GM19455 (cell line): ENCODE measurements around the gene CFAP73.
A peak's percentile ranks its signal among the peaks of the same experiment; 100 is the strongest.
"Not testable (repeated sequence)": the region's sequence is repeated elsewhere in the genome, so short reads cannot be mapped to it uniquely, and the experiment has no call there.

Experiments
- ATAC-seq: cut with Tn5 transposase; IDR thresholded peaks from one replicate; pipeline ENCODE4 v1.9.1; 2021; ENCODE audit not compliant: unreplicated experiment

The CFAP73 gene

DNA sequence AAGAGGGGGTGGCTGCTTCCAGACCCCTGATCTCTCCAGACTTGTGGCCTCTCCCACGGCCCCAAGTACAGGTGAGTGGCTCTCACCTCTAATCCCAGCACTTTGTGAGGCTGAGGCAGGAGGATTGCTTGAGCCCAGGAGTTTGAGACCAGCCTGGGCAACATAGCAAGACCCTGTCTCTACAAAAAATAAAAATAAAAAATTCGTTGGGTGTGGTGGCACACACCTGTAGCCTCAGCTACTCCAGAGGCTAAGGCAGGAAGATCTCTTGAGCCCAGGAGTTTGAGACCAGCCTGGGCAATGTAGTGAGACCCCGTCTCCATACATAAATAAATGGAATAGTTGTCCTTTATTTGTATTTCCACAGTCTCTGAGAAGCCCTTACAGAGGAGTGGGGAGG lies 7.8 kb upstream of the CFAP73 start:
- not testable (repeated sequence) for ATAC-seq

DNA sequence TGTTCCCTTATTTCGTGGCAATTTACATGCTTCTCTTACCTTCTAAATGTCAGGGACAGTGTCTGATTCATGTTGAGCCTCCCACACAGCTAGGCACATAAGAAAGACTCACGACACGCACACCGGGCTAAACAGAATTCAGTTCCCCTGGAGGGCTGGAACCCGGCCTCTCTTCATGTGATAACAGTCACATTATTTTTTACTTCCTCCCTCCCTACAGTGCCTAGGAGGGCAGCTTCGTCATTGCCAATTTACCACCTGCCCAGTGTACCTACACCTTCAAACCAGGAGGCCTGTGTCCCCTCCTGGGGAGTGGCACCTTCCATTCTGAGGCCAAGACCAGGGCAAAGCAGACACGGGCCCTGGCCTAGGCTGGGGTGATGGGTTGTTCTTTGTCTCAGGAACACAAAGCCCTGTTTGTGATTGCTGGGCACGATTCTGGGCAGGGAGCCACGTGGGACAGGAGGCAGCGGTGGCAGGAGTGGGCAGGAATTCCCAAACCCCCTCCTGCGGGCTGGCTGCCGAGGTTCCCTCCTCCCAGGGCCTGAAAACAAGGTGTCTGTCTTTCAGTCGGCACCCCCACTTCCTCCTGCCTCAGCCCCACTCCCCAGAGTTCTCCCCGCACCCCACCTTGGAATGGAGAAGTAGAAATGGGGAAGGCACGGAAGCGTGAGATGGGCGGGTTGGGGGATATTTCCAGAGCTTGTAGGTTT lies 7.2 kb upstream of the CFAP73 start:
- no peak for ATAC-seq

DNA sequence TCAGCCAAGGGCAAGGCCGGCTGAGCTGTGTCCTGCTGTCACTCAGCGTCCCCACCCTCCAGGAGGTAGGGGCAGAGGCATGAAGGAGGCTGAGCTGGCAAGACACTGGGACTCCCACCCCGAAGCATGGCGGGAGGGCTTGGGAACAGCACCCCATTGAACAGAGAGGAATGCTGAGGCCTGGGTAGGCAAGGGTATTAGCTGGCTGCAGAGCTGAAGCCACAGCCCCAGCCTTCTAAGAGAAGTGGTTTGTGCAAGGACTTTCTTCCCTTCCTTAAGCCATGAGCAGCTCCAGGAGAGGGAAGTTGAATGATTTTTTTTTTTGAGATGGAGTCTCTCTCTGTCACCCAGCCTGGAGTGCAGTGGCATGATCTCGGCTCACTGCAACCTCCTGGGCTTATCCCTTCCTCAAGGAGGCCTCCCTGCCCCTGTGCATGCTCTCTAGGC lies 6.6 kb upstream of the CFAP73 start:
- ATAC-seq, result no peak

DNA sequence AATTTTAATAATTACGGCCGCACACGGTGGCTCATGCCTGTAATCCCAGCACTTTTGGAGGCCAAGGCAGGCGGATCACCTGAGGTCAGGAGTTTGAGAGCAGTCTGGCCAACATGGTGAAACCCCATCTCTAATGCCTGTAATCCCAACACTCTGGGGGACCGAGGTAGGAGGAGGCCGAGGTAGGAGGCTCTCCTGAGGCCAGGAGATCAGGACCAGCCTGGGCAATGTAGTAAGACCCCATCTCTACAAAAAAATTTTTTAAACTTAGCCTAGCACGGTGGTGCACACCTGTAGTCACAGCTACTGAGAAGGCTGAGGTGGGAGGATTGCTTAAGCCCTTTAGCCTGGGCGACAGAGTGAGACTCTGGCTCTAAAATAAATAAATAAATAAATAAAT lies 5.6 kb upstream of the CFAP73 start:
- no peak for ATAC-seq

DNA sequence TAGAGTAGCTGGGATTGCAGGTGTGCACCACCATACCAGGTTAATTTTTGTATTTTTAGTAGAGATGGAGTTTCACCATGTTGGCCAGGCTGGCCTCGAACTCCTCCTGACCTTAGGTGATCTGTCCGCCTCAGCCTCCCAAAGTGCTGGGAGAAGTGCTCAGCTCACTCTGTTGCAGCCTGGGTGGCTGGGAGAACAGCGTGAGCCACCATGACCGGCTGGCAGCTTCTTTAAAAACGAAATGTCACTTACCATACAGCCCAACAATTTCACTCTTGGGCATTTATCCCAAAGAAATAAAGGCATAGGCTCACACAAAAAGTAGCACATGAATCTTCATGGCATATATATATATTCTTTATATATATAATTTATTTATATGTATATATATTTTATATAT lies 4.7 kb upstream of the CFAP73 start:
- ATAC-seq, result no peak

DNA sequence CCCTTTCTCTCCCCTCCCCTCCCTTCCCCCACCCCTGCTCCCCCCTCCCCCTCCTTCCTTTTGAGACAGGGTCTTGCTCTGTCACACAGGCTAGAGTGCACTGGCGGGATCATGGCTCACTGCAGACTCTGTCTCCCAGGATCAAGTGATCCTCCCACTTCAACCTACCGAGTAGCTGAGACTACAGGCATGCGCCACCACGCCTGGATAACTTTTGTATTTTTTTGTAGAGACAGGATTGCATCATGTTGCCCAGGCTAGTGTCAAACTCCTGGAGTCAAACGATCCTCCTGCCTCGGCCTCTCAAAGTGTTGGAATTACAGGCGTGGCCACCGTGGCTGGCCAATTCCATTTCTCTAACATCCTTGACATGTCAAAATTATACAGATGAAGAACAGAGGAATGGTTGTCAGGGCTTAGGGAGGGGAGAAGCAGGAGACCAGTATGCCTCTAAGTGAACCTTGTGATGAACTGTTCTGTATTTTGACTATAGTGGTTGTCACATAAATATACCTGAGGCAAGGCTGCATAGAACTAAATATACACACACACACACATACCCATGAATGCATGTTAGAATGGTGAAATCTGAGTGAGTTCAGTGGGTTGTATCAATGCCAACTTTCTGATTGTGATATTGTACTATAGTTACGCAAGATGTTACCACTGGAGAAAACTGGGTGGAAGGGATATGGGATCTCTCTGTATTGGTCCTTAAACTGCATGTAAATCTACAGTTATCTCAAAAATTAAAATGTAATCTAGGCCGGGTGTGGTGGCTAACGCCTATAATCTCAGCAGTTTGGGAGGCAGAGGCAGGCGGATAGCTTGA lies 3.6 kb upstream of the CFAP73 start:
- ATAC-seq, result no peak

DNA sequence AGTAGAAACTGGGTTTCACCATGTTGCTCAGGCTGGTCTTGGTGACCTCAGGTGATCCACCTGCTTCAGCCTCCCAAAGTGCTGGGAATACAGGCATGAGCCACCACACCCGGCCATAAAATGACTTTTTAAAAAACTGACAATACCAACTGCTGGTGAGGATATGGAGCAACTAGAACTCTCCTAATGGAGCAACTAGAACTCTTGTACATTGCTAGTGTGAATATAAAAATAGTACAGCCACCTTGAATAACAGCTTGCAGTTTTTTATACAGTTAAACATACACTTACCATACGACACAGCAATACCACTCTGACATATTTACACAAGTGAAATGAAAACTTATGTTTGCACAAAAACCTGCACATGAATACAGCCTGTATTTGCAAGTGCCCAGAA lies 2.5 kb upstream of the CFAP73 start:
- ATAC-seq, result no peak

DNA sequence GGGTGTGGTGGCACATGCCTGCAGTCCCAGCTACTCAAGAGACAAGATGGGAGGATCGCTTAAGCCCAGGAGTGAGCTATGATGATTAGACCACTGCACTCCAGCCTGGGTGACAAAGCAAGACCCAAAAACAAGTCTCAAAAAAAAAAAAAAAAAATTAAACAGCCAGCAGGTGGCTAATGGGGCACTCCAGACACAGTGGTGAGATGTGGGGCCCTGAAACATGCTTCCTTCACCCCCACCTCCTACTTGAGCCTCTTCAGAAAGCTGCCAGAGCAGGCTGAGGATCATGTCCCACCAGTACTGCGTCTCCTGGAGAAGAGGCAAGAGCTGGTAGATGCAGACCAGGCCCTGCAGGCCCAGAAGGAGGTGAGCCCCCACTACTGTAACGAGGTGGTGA lies 2.1 kb downstream of the CFAP73 start:
- no peak for ATAC-seq

DNA sequence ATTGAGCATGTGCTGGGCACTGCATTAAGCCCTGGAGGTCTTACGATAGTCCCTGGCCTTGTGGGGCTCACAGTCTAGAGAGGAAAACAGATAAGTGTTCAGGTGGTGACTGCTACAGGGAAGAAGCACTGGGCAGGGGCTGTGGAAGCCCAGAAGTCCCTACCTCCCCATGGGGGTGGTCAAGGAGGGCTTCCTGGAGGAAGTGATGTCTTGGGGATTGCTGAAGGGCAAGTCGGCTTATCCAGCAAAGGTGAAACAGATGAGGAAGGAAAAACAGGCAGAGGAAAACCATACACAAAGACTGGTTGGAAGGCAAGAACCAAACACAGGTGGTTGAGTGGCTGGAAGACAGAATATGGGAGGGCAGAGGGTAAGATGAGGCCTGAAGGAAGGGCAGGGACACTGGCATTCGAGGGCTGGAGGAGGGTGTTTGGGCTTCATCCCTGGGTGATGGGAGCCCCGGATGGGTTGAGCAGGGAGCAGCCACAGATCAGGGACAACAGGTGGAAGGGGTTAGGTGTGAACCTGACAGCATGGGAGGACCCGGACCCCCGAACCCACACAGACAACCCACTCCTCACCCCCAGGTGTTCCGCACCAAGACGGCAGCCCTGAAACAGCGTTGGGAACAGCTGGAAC lies 2.8 kb downstream of the CFAP73 start:
- no peak for ATAC-seq

DNA sequence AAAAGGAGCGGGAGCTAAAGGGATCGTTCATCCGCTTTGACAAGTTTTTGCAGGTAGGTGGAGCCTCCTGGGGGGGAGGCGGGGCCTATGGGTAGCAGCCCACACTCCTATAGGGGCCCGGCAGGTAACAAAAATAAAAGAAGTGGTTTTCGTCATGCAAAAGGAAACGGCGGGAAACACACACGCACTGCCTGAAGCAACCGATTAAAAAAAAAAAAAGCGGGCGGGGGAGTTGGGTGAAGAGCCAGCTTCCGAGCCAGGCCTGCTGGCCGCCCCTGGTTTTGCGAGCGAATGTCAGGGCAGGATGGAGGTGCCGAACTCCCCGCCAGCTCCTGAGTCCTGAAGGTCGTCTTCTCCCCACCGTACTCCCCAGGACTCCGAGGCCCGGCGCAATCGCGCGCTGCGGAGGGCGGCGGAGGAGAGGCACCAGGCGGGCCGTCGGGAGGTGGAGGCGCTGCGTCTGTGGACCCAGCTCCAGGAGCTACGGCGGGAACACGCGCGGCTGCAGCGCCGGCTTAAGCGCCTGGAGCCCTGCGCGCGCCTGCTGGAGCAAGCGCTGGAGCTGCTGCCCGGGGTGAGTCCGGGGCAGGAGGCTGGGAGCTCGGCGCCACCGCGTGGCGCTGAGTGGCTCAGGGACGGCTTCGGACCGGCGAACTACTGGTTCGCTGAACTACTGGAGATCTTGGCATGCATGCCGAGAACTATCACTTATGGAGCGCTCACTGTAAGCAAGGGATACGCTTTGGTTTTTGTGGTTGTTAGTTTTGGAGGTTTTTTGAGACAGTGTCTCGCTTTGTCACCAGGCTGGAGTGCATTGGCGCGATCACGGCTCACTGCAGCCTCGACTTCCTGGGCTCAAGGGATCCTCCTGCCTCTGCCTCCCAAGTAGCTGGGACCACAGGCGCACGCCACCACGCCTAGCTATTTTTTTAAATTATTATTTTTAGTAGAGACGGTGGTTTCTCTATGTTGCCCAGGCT lies 3.6 kb downstream of the CFAP73 start:
- peak; percentile 60 for ATAC-seq

DNA sequence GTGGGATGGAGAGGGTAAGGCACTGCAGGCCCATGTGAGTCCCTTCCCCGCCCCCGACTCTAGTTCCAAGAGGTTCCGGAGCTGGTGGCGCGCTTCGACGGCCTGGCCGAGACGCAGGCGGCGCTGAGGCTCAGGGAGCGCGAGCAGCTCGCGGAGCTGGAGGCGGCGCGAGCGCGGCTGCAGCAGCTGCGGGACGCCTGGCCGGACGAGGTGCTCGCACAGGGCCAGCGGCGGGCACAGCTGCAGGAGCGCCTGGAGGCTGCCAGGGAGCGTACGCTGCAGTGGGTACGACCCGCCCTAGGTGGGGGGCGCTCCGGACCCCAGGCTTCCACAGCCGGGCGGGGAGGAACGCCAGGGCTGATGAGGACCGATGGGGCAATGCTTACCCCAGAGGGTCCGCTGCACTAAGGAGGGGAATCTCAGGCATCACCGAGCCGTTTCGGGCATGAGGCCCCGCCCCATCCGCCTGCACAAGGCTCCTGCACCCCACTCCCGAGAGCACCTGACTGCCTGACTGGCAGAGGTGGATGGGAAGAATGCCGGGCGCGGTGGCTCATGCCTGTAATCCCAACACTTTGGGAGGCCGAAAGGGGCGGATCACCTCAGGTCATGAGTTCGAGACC lies 4.9 kb downstream of the CFAP73 start:
- ATAC-seq, result no peak

DNA sequence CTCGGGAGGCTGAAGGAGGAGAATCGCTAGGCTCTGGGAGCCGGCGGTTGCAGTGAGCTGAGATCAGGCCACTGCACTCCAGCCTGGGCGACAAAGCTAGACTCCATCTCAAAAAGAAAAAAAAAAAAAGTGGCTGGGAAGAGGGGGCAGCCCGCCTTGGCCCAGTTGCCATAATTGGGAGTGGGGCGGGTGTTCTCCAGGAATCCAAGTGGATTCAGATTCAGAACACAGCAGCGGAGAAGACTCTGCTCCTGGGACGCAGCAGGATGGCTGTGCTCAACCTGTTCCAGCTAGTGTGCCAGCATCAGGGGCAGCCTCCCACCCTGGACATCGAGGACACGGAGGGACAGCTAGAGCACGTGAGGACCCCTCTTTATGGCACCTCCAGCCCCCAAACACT lies 5.5 kb downstream of the CFAP73 start:
- ATAC-seq, result no peak

DNA sequence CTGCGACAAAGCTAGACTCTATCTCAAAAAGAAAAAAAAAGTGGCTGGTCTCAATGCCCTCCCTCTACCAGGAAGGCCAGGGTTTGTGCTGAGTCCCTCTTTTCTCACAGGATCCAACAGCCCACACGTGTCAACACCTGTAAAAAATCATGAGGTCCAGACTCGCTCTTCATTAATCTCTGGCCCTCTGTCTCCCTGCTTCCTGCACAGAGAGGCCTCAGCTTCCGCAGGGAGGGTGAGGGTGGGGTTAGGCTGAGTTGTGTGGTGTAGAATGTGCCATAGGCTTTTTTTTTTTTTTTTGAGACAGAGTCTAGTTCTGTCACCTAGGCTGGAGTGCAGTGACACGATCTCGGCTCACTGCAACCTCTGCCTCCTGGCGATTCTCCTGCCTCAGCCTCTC lies 6.1 kb downstream of the CFAP73 start:
- ATAC-seq, result no peak

DNA sequence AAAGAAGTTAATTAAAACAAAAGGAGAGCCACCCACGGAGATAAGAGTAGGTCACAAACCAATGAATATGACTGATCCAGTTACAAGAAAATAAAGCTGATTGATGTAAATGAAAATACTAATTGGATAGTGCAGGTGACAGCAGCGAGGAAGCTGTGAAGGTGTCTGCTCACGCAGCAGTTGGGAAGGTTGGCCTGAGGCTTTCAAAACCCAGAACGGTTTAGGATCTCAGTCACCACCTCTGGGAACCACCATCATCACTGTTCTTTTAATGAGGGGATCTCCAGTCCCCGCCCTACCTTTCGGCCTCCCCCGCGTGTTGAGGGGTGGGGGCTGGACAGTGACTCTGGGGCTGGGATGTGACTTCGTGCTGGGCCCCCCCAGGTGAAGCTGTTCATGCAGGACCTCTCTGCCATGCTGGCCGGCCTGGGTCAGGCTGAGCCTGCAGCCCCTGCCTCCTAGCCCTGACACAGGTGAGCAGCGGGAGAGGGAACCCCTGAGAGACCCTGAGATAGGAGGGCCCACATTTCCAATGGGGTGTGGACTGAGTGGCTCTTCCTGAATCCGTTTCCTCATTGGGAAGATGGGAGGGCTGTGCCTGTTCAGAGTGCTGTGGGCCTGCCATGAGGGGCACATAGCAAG lies 7.8 kb downstream of the CFAP73 start:
- ATAC-seq, result no peak

DNA sequence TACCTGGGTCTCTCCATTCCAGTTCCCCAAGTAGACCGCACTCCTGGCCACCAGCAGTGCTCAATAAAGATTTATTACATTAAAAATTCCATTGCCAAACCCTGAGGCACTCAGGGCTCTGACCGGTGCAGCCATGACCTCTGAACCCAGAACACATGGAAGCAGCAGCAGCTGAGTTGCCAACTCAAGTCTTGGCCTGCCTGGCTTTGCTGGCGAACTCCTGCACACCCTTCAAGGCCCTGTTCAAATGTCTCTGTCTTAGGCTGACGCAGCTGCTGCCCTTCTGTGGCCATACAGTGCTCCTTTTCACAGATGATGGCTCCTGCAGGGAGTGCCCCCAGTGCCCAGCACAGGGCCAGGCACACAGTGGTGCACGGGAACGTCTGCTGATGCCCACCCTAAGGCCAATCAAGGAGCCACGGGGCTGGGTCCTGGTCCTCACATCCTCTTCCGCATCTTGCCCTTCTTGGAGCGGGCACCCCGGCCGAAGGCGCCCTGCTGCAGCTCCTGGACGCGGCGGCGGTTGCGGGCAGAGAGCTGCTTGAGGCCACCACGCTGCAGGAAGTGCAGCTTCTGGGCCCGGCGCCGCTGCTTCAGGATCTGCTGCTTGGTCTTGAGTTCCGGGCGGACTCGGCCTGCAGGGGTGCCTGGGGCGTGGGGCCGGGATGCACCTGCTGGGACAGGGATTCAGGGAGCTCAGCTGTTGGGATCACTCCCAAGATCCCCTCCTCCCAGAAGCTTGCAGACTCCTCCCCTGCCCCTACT lies 9.1 kb downstream of the CFAP73 start:
- ATAC-seq, result no peak

DNA sequence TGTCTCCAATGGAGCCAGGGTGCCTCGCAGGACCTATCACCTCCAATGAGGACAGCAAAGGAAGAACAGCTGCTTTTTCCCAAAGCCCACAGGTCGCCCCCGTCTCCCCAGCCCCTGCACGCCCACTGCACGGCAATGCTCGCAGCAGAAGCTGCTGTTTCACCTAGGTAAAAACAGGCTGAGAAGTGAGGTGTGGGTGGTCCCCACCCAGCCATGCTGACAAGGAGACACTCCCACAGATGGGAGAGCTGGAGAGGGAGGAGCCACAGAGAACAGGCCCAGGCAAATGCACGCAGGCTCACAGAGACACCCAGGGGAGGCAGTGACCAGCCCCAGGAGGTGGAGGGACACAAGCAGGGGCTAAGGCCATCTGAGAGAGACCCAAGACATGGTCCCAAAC lies 10.4 kb downstream of the CFAP73 start:
- no peak for ATAC-seq

DNA sequence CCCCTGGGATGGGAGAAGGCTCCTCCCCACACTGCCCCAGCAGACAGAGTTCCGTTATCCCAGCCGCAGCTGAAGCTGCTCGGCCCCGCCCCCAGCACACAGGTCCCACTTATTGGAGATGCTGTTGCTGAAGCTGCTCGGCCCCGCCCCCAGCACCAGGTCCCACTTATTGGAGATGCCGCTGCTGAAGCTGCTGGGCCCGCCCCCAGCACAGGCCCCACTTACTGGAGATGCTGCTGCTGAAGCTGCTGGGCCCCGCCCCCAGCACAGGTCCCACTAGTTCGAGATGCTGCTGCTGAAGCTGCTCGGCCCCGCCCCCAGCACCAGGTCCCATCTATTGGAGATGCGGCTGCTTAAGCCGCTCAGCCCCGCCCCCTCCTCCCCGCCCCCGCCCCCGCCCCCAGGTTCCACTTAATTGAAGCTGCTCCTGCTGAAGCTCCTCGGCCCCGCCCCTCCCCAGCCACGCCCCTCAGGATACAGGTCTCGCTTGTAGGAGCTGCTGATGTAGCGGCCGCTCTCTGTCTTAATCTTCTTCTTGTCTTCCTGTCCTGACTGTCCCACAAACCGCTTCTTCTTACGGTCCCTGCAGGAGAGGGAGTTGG lies 12.0 kb downstream of the CFAP73 start:
- no peak for ATAC-seq

DNA sequence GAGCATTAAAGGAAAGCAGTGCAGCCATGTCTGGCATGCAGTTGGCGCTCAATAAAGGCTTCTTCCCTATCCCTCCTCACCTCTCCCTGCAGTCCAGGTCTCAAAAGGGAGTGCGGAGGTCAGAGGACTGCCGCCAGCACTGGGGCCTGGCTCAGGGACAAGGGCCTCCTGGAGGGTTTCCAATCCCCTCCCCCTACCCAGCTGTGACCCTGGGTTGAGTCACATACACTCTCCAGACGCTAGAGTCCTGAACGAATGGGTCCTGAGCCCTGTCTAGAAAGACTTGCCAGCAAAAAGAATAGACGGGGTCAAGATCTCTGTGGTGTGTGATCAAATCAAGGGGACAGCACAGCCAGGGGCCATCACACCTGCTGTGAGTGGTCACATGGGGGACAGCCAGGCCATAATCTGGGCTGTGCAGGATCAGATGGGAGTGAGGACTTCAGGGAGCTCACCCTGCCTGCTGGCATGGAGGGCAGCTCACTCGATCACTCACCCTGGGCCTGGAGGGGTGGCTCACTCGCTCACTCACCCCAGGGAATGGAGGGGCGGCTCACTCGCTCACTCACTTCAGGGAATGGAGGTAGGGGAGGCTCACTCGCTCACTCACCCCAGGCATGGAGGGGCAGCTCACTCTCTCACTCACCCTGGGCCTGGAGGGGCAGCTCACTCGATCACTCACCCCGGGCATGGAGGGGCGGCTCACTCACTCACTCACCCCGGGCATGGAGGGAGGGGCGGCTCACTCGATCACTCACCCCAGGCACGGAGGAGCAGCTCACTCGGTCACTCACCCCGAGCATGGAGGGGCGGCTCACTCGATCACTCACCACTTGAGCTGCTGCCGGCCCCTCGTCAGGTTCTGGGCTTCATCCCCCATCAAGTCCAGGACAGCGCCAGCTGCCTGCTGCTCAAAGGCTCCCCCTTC lies 12.8 kb downstream of the CFAP73 start:
- no peak for ATAC-seq
